Liver (tissue), 3 donors: ENCODE measurements around the gene KCNMA1.

Experiments used
- EGR1 ChIP-seq, 2 donors: IDR thresholded peaks; 2 replicates each; pipeline ENCODE4 v1.6.1; 2016 to 2018; ENCODE audit warnings: antibody characterized with exemption in 2 of 2, low read depth in 2 of 2
- FOXA1 ChIP-seq: IDR thresholded peaks from 2 replicates; pipeline ENCODE4 v1.6.1; 2016; ENCODE audit warnings: antibody characterized with exemption
- GABPA ChIP-seq, 2 donors: IDR thresholded peaks in 1 of 2; conservative IDR thresholded peaks in 1 of 2; 2 replicates each; pipeline ENCODE4 v1.6.1; 2016; ENCODE audit warnings: antibody characterized with exemption in 2 of 2, mild to moderate bottlenecking in 1 of 2, moderate library complexity in 1 of 2
- JUND ChIP-seq, 2 donors: IDR thresholded peaks; 2 replicates each; pipeline ENCODE4 v1.6.1; 2016; ENCODE audit warnings: antibody characterized with exemption in 2 of 2
- NR2F2 ChIP-seq: IDR thresholded peaks from 2 replicates; pipeline ENCODE4 v1.6.1; 2016; ENCODE audit warnings: antibody characterized with exemption
- RAD21 ChIP-seq, 2 donors: IDR thresholded peaks; 2 replicates each; pipeline ENCODE4 v1.6.1; 2016; ENCODE audit warnings: antibody characterized with exemption in 2 of 2, mild to moderate bottlenecking in 2 of 2
- RXRA ChIP-seq, 2 donors: IDR thresholded peaks; 2 replicates each; pipeline ENCODE4 v1.6.1; 2017 to 2018; ENCODE audit warnings: antibody characterized with exemption in 2 of 2, mild to moderate bottlenecking in 1 of 2
- TAF1 ChIP-seq: conservative IDR thresholded peaks from 2 replicates; pipeline ENCODE4 v1.6.1; 2016; ENCODE audit warnings: antibody characterized with exemption, mild to moderate bottlenecking
- YY1 ChIP-seq: IDR thresholded peaks from 2 replicates; pipeline ENCODE4 v1.6.1; 2016; ENCODE audit warnings: antibody characterized with exemption, mild to moderate bottlenecking
- TF ChIP-seq, protein P1 (sequence below): IDR thresholded peaks from 2 replicates; pipeline ENCODE4 v1.6.1; 2016; ENCODE audit warnings: antibody characterized with exemption, mild to moderate bottlenecking
- TF ChIP-seq, protein P2 (sequence below): fragments of 150-350 bp; IDR thresholded peaks from 2 replicates; pipeline ENCODE4 v1.5.1; 2017; ENCODE audit warnings: improper control_type of control experiment, low read depth, low read length; ENCODE audit not compliant: missing input control
- TF ChIP-seq, protein P3 (sequence below): IDR thresholded peaks from 2 replicates; pipeline ENCODE4 v1.6.1; 2016; ENCODE audit warnings: antibody characterized with exemption
- TF ChIP-seq, protein P4 (sequence below): IDR thresholded peaks from 2 replicates; pipeline ENCODE4 v1.6.1; 2016; ENCODE audit warnings: antibody characterized with exemption
- TF ChIP-seq, protein P5 (sequence below): IDR thresholded peaks from 2 replicates; pipeline ENCODE4 v1.6.1; 2016; ENCODE audit warnings: antibody characterized with exemption
- donor health status: healthy.
- donor health status: healthy.

DNA sequence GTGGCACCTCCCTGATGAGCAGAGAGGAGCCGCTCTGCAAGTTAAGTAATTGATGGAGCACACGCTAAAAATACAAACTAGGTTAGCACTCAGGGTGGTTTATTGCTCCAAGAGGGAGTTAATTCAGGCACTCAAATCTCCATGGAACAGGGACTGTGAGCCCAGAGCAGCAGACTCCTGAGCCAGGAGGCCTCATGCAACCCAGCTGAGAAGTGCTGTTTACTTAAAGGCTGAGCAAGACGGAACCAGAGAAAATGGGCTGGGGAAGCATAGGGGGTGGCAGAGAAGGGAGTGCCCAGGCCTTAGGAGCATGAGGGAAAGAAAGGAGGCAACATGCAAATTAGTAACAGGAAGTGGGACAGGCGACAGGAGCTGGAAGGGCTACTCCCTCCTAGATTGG lies 174.1 kb downstream of the KCNMA1 start:
- TF ChIP-seq, protein P1, sequence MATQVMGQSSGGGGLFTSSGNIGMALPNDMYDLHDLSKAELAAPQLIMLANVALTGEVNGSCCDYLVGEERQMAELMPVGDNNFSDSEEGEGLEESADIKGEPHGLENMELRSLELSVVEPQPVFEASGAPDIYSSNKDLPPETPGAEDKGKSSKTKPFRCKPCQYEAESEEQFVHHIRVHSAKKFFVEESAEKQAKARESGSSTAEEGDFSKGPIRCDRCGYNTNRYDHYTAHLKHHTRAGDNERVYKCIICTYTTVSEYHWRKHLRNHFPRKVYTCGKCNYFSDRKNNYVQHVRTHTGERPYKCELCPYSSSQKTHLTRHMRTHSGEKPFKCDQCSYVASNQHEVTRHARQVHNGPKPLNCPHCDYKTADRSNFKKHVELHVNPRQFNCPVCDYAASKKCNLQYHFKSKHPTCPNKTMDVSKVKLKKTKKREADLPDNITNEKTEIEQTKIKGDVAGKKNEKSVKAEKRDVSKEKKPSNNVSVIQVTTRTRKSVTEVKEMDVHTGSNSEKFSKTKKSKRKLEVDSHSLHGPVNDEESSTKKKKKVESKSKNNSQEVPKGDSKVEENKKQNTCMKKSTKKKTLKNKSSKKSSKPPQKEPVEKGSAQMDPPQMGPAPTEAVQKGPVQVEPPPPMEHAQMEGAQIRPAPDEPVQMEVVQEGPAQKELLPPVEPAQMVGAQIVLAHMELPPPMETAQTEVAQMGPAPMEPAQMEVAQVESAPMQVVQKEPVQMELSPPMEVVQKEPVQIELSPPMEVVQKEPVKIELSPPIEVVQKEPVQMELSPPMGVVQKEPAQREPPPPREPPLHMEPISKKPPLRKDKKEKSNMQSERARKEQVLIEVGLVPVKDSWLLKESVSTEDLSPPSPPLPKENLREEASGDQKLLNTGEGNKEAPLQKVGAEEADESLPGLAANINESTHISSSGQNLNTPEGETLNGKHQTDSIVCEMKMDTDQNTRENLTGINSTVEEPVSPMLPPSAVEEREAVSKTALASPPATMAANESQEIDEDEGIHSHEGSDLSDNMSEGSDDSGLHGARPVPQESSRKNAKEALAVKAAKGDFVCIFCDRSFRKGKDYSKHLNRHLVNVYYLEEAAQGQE = no peak
- TF ChIP-seq NR2F2 (no peak), RAD21 (IDR thresholded peaks at IDR 0.05) (no peak), GABPA (IDR thresholded peaks at IDR 0.05 in 1 of 2, conservative IDR thresholded peaks at IDR 0.05 in 1 of 2) (no peak), JUND (IDR thresholded peaks at IDR 0.05) (no peak), EGR1 (IDR thresholded peaks at IDR 0.05; ENCODE audit: low read depth in 2 of 2) (no peak), YY1 (no peak), FOXA1 (no peak), TAF1 (no peak), RXRA (IDR thresholded peaks at IDR 0.05) (no peak)
- TF ChIP-seq, protein P2, sequence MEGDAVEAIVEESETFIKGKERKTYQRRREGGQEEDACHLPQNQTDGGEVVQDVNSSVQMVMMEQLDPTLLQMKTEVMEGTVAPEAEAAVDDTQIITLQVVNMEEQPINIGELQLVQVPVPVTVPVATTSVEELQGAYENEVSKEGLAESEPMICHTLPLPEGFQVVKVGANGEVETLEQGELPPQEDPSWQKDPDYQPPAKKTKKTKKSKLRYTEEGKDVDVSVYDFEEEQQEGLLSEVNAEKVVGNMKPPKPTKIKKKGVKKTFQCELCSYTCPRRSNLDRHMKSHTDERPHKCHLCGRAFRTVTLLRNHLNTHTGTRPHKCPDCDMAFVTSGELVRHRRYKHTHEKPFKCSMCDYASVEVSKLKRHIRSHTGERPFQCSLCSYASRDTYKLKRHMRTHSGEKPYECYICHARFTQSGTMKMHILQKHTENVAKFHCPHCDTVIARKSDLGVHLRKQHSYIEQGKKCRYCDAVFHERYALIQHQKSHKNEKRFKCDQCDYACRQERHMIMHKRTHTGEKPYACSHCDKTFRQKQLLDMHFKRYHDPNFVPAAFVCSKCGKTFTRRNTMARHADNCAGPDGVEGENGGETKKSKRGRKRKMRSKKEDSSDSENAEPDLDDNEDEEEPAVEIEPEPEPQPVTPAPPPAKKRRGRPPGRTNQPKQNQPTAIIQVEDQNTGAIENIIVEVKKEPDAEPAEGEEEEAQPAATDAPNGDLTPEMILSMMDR = no peak
- TF ChIP-seq, protein P3, sequence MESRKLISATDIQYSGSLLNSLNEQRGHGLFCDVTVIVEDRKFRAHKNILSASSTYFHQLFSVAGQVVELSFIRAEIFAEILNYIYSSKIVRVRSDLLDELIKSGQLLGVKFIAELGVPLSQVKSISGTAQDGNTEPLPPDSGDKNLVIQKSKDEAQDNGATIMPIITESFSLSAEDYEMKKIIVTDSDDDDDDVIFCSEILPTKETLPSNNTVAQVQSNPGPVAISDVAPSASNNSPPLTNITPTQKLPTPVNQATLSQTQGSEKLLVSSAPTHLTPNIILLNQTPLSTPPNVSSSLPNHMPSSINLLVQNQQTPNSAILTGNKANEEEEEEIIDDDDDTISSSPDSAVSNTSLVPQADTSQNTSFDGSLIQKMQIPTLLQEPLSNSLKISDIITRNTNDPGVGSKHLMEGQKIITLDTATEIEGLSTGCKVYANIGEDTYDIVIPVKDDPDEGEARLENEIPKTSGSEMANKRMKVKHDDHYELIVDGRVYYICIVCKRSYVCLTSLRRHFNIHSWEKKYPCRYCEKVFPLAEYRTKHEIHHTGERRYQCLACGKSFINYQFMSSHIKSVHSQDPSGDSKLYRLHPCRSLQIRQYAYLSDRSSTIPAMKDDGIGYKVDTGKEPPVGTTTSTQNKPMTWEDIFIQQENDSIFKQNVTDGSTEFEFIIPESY = no peak
- TF ChIP-seq, protein P4, sequence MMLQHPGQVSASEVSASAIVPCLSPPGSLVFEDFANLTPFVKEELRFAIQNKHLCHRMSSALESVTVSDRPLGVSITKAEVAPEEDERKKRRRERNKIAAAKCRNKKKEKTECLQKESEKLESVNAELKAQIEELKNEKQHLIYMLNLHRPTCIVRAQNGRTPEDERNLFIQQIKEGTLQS = no peak
- TF ChIP-seq, protein P5, sequence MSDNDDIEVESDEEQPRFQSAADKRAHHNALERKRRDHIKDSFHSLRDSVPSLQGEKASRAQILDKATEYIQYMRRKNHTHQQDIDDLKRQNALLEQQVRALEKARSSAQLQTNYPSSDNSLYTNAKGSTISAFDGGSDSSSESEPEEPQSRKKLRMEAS = no peak
